K562 (cell line): ENCODE measurements around the gene PTPN7. TPM values are rescaled to one million over a fixed set of nuclear protein-coding genes. Genes with fewer than 3 reads are reported as not detected.

Experiments used
- CLOCK ChIP-seq: fragments of 250-450 bp; sonication (Bioruptor Pico); IDR thresholded peaks from 2 replicates; pipeline ENCODE4 v1.4.0; 2020; ENCODE audit warnings: mild to moderate bottlenecking, moderate library complexity, borderline replicate concordance
- NR4A1 ChIP-seq, 2 experiments: fragments of 250-450 bp in 1 of 2; fragments of 450-650 bp in 1 of 2; sonication (Bioruptor Pico) in 1 of 2; IDR thresholded peaks; 2 replicates each; pipeline versions ENCODE4 v1.4.0 to v1.6.1; 2016 to 2020; ENCODE audit warnings: mild to moderate bottlenecking in 2 of 2, missing compliant biosample characterization in 1 of 2, missing genetic modification characterization in 1 of 2, moderate library complexity in 1 of 2
- OTX1 ChIP-seq: fragments of 450-650 bp; formaldehyde crosslinking; IDR thresholded peaks from 2 replicates; pipeline ENCODE4 v1.4.0; 2022; ENCODE audit warnings: mild to moderate bottlenecking
- RBM39 ChIP-seq: fragments of 200-400 bp; formaldehyde crosslinking; optimal IDR thresholded peaks from 2 replicates; pipeline ENCODE3; 2018; ENCODE audit warnings: low read depth, low read length
- REST ChIP-seq, 2 experiments: fragments of 450-650 bp; formaldehyde crosslinking in 1 of 2; IDR thresholded peaks; 2 replicates each; pipeline versions ENCODE4 v1.4.0 to v1.6.1; 2014 to 2020; ENCODE audit warnings: mild to moderate bottlenecking in 2 of 2, borderline replicate concordance in 1 of 2, low read depth in 1 of 2
- TAF1 ChIP-seq: IDR thresholded peaks from 2 replicates; pipeline ENCODE4 v1.6.1; 2011; ENCODE audit warnings: mild to moderate bottlenecking, low read length, moderate library complexity; ENCODE audit not compliant: insufficient read depth, control insufficient read depth, severe bottlenecking; ENCODE audit errors: extremely low read depth
- TAF9B ChIP-seq: fragments of 450-650 bp; IDR thresholded peaks from 2 replicates; pipeline ENCODE4 v1.6.1; 2018; ENCODE audit warnings: mild to moderate bottlenecking; ENCODE audit not compliant: partially characterized antibody
- TBL1XR1 ChIP-seq, 2 experiments: IDR thresholded peaks; 2 replicates each; pipeline ENCODE4 v1.6.1; 2012; ENCODE audit warnings: improper control_type of control experiment in 2 of 2, low read length in 2 of 2, mild to moderate bottlenecking in 1 of 2
- TFAP4 ChIP-seq: sonication (generic); formaldehyde crosslinking; IDR thresholded peaks from 2 replicates; pipeline ENCODE4 v1.8.0; 2022; ENCODE audit warnings: missing genetic modification reagents, mild to moderate bottlenecking, moderate library complexity, borderline replicate concordance
- ZC3H11A ChIP-seq: IDR thresholded peaks from 2 replicates; pipeline ENCODE4 v1.6.1; 2012; ENCODE audit warnings: low read depth, low read length, improper control_type of control experiment
- ZFPM2 ChIP-seq: fragments of 250-450 bp; sonication (Bioruptor Pico); IDR thresholded peaks from 2 replicates; pipeline ENCODE4 v1.5.1; 2022; ENCODE audit warnings: mild to moderate bottlenecking
- polyA plus RNA-seq, 8 experiments: library from polyadenylated mRNA; depleted of rRNA in 4 of 8; stranded (reverse) in 5 of 8; unstranded in 3 of 8; fragments of >200 nt; fragmentation: Nextera tagmentation in 2 of 8; fragmentation: Illumina TruSeq in 1 of 8; extraction: Ambion mirVana in 2 of 8; extraction: Trizol in 1 of 8; gene quantifications; 2 replicates each; pipeline versions ENCODE4 v1.2.1 to v1.2.3, GENCODE V29; 2011 to 2014; ENCODE audit warnings: inconsistent platforms in 1 of 8, missing spikeins in 1 of 8
- total RNA-seq, 7 experiments: library from RNA; depleted of rRNA in 6 of 7; stranded (reverse); fragments of >200 nt in 6 of 7; fragmentation: Illumina TruSeq in 2 of 7; extraction: Trizol in 2 of 7; gene quantifications; 2 replicates each; pipeline versions ENCODE4 v1.2.1 to v1.2.3, GENCODE V29; 2011 to 2021; ENCODE audit warnings: low replicate concordance in 1 of 7

The PTPN7 gene
- total and polyA plus RNA-seq, 9 of the 15 experiments (the other 6 are each of a cell fraction or from before 2014, with no cell fraction given), result 18.7 to 144 (median 120) TPM

GRCh38 chr1:202161151-202162046 is 997 bp upstream of the PTPN7 start (continued):
- TF ChIP-seq TFAP4 (peak; percentile 79), ZFPM2 (CRISPR knock-in tag) (peak; percentile 91), NR4A1 (CRISPR knock-in tag; IDR thresholded peaks at IDR 0.05) (no peak), NR4A1 (tag; IDR thresholded peaks at IDR 0.05) (peak; percentile 30; the same call in 1 of the 2 replicates), TBL1XR1 (IDR thresholded peaks at IDR 0.05; ENCODE audit: low read length in 2 of 2) (0 out of 4 replicates have a peak, but pooled peaks of 1 of the 2 experiments have one; percentile 3), TAF9B (peak; percentile 21), ZC3H11A (0 out of 2 replicates have a peak, but pooled peaks have one; percentile 11), CLOCK (no peak), RBM39 (no peak), REST (IDR thresholded peaks at IDR 0.05; ENCODE audit: borderline replicate concordance) (no peak), REST (CRISPR knock-in tag; IDR thresholded peaks at IDR 0.05; ENCODE audit: low read depth) (0 out of 2 replicates have a peak, but pooled peaks have one; percentile 42), OTX1 (no peak), TAF1 (peak; percentile 5)
